Measurements from ENCODE around the gene TUT4.
A peak's percentile ranks its signal among the peaks of the same experiment; 100 is the strongest.

TUT4 gene

GRCh38 chr1:52403566-52404115 lies 149.3 kb downstream of the TUT4 start:
- peak; percentile 71 for DNase-seq

DNA sequence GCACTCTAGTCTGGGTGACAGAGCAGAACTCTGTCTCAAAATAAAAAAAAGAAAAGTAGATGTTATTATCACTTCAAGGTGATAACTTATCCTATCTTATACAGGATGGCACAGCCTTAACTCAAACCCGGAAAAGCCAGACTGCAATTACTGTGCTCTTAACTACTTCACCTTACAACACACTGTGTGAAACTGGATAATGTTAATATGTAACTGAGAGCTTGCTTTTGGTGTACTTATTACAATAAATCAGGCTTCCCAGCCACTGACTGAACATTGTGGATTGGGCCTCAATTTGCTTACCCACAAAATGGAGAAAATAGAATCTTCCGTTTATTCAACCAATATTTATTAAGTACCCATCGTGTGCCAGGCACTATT lies 150.0 kb downstream of the TUT4 start:
- DNase-seq = peak; percentile 10

- DNase-seq = no peak
Observed at GRCh38 chr1:52400131-52400530, 152.8 kb downstream of the TUT4 start.

DNA sequence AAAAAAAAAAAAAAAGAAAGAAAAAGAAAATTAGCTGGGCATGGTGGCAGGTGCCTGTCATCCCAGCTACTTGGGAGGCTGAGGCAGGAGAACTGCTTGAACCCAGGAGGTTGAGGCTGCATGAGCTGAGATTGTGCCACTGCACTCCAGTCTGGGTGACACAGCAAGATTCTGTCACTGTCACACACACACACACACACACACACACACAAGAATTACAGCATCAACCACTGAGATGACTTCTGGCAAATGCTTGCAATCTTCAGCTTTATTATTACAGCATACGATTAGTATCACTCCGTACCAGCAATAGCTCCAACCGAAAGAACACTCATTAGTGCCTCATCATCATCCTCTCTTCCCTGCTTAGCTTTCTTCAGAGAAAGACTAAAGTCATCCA lies 153.3 kb downstream of the TUT4 start:
- no peak for DNase-seq

GRCh38 chr1:52393174-52393573 lies 159.7 kb downstream of the TUT4 start:
- no peak for DNase-seq

GRCh38 chr1:52386458-52386857 lies 166.4 kb downstream of the TUT4 start:
- DNase-seq = no peak

DNA sequence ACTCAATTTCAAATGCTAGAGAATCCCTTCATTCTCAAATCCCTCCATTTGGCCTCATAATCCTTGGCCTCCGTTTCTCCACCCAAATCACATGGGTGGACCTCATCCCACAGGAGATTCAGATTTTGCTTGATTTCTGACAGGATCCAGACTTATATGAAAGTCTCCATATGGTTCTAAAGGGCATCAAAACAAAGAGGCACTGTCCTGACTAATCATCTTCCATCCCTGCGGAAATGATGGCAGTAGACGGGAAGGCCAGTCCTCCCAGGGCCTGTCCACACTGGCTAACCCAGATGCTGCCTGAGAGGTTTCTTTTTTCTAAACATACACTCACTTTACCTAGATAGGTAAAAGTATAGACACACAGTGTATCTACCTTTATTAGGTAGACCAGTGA lies 167.5 kb downstream of the TUT4 start:
- DNase-seq = no peak
